Measurements from ENCODE around the gene AARS2.

AARS2 gene

GRCh38 chr6:44260011-44260410 is 53.1 kb downstream of the AARS2 start:
- no peak for DNase-seq (ENCODE audit: low spot score)
- TF ChIP-seq CTCF (IDR thresholded peaks at IDR 0.05; ENCODE audit: borderline replicate concordance, control extremely low read depth, extremely low read depth, insufficient read depth, missing control alignments) = no peak
- in situ Hi-C loops (cut with MboI; ENCODE audit: low sequenced_read_pairs, unreplicated experiment) = no loop called here

GRCh38 chr6:44258921-44259320 is 54.2 kb downstream of the AARS2 start:
- no peak for TF ChIP-seq CTCF (IDR thresholded peaks at IDR 0.05; ENCODE audit: borderline replicate concordance, control extremely low read depth, extremely low read depth, insufficient read depth, missing control alignments)
- in situ Hi-C loops (cut with MboI; ENCODE audit: low sequenced_read_pairs, unreplicated experiment) = no loop called here
- no peak for DNase-seq (ENCODE audit: low spot score)

GRCh38 chr6:44258325-44258863 is 54.8 kb downstream of the AARS2 start:
- DNase-seq (ENCODE audit: low spot score) = no peak
- in situ Hi-C loops (cut with MboI; ENCODE audit: low sequenced_read_pairs, unreplicated experiment) = no loop called here

GRCh38 chr6:44257753-44258324 is 55.3 kb downstream of the AARS2 start:
- no peak for TF ChIP-seq CTCF (IDR thresholded peaks at IDR 0.05; ENCODE audit: borderline replicate concordance, control extremely low read depth, extremely low read depth, insufficient read depth, missing control alignments)
- peak; percentile 60 for DNase-seq (ENCODE audit: low spot score)
- in situ Hi-C loops (cut with MboI; ENCODE audit: low sequenced_read_pairs, unreplicated experiment) = no loop called here

More at GRCh38 chr6:44258325-44258863, 54.8 kb downstream of the AARS2 start:
- TF ChIP-seq CTCF (IDR thresholded peaks at IDR 0.05; ENCODE audit: borderline replicate concordance, control extremely low read depth, extremely low read depth, insufficient read depth, missing control alignments) = no peak

- TF ChIP-seq CTCF (IDR thresholded peaks at IDR 0.05; ENCODE audit: borderline replicate concordance, control extremely low read depth, extremely low read depth, insufficient read depth, missing control alignments) = peak; percentile 84
- DNase-seq (ENCODE audit: low spot score) = peak; percentile 84
- in situ Hi-C loops (cut with MboI; ENCODE audit: low sequenced_read_pairs, unreplicated experiment) = no loop called here
Measured at GRCh38 chr6:44257025-44257752, 56.0 kb downstream of the AARS2 start, which contains the start of gene SLC35B2. SLC35B2 (minus strand) TSS chr6:44257528; CDS start chr6:44257410, 118 bp downstream.

- in situ Hi-C loops (cut with MboI; ENCODE audit: low sequenced_read_pairs, unreplicated experiment) = no loop called here
- DNase-seq (ENCODE audit: low spot score) = no peak
- no peak for TF ChIP-seq CTCF (IDR thresholded peaks at IDR 0.05; ENCODE audit: borderline replicate concordance, control extremely low read depth, extremely low read depth, insufficient read depth, missing control alignments)
Measured at GRCh38 chr6:44256775-44257024, 56.4 kb downstream of the AARS2 start.
